Stimulated activated CD4-positive, alpha-beta T cell treated with anti-CD3 and anti-CD28 coated beads, Interleukin-4, amount 100 ng/mL, for 24 hours (primary cell): ENCODE measurements around the gene NIM1K.
"Not testable (repeated sequence)": the region's sequence is repeated elsewhere in the genome, so short reads cannot be mapped to it uniquely, and the experiment has no call there.

ENCODE experiments used
- DNase-seq: peaks from one replicate; pipeline ENCODE4 v3.0.0-alpha.2; 2020

Gene NIM1K

DNA sequence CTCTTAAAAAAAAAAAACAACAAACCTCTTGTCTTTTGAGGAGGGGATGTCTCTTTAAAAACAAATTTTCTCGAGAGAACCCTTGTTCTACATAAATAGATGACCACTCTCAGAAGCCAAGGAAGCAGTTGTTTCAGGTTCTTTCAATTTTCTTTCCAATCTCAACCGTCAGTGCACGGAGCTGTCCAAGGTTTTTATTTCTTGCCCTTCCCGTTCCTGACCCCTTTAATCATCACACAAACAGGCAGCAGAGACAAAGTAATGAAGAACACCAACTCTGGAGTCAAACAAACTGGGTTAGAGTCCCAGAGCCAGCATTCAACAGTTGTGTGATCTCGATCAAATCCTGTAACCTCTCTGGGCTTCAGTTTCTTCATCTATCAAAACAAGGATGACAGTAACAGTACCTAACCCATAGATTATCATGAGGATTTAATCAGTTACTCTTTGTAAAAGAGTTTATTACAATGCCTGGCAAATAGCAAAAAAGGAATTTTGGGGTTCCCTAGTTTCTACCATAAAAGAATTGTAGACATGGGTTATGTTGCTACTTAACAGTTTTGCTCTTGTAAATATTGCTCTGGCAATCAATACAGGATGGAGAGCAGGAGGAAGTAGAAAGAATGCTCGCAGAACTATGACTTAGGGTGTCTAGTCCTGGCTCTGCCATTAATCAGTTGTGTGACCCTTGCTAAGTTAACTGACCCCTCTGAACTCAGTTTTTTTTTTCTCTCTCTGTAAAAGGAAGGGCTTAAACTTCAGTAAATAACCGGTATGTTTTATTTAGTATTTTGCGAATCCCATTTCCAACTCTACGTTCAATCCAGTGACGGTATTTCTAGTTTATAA, 1.0 kb upstream of the NIM1K start:
- no peak for DNase-seq

DNA sequence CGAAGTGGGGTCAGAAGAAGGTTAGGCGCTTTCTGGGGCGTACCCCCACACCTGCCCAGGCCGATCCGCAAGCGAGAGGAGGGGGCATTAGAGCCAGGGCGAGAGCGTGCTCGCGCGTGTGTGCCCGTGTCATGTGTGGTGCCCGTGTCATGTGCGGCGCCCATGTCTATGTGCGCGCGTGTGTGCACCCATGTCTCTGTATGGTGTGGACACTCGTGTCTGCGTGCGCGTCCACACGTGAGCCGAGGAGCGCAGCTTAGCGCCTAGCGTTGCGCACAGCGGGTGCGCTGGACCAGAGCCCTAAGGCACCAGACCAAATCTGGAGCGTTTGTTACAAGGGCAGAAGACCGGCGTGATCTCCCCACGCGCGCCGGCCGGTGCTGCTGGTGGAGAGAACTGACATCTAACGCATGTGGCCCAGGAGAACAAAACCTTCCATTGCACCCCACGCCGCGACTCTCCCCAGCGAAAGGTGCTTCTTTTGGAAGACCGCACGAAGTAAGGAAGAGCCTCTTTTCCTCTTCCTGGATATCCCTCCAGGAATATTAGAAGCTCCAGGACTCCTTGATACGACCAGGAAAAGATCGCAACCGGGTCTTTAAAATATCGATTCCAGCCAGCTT, 644 bp downstream of the NIM1K start:
- peak; percentile 14 for DNase-seq

DNA sequence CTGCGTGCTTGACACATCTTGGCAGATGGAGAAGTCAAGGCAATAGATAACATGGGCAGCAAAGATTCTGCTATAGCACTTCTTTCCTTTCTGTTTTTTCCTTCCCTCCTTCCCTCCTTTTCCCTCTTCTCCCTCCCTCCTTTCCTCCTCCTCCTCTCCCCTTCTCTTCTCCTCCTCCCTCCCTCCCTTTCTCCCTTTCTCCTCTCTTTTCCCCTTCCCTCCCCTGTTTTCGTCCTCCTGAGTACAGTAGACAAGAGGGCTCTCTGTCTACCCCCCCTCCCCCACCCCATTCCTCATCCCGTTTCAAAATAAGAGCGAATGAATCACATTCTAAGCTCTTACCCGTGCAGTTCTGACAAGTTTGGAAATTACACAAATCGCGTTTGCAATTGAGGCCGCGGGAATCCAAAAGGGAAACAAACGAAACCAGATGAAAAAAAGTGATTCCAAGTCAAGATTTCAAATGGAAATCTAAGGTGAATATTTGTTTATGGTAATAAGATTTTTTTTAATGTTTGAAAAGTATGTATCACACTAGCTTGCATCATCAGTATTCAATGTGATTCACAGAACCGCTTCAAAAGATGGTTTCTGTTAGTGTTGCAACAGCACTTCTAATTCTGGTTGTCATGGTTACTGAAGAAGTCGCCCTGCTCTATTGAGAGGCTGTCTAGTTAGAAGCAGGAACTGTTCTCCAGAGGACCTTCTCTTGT, 1.3 kb downstream of the NIM1K start:
- peak; percentile 42 for DNase-seq

DNA sequence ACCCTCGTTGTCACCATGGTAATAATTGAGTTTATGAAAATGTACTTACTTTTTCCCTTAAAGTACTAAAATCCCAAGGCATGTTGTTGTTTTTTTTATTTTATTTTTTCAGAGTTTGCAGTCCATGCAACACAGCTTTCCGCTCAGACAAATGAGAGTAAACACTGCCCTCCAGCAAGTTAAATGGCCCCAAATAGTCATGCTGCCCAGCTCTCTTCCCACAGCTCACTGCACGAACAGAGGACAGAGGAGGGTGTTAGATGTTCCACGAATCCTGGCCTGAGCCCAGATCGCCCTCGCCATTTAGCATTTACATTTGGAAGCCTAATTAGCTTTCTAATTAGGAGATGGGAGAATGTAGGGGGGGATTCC, 1.9 kb downstream of the NIM1K start:
- no peak for DNase-seq

DNA sequence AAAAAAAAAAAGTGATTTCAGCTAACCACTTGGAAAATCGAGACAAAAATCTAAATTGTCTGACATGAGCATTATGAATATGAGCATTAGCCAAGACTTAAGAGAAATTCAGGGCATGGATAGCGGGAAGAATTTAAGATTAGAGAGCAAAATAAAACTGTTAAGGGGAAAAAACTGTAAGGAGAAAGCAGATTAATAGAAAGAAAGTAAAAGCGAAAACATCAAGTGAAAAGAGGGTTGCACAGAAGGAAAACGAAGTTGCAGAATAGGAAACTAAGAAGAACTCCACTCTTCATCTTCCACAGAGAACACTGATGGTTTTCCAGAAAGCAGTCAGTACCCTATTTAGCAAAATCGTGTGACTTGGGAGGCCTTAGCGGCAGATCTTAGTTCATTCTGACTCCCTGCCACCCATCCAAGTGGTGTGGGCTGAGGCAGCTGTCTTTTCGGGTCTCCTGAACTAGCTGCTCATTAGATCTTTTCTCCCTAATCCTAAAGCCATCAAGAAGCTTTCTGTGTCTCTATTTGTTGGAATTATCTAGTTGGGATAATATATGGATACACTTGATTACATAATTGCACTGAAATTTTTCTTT, 3.7 kb downstream of the NIM1K start:
- DNase-seq, result no peak

DNA sequence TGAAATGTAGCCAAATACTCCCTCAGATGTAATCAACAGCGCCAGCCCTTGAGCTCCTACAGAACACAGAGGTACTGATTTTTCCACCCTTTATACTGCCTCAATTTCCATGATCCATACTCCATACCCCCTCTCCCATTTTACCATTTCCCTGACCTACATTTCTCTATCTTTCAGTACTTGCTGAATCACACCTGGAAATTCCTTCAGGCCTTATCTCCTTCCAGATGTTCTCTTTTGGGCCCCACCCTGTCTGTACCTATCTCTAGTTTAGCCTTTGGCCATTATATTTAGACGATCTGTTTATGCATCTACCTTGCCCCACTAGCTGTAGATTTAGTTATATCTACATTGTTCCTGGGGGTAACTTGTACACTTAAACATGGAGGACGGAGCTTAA, 5.5 kb downstream of the NIM1K start:
- no peak for DNase-seq

DNA sequence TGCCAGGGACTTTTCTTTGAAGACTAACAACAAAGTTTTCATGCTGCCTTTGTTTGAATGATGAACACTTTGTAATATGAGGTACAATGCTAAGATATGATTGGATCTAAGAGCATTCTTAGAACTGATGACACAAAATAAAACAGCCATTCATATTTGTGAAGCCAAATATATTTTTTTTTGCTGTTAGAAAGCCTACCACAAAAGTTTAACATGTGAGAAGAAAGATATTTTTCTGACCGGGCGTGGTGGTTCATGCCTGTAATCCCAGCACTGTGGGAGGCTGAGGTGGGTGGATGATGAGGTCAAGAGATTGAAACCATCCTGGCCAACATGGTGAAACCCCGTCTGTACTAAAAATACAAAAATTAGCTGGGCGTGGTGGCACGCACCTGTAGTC, 9.4 kb downstream of the NIM1K start:
- DNase-seq, result not testable (repeated sequence)

DNA sequence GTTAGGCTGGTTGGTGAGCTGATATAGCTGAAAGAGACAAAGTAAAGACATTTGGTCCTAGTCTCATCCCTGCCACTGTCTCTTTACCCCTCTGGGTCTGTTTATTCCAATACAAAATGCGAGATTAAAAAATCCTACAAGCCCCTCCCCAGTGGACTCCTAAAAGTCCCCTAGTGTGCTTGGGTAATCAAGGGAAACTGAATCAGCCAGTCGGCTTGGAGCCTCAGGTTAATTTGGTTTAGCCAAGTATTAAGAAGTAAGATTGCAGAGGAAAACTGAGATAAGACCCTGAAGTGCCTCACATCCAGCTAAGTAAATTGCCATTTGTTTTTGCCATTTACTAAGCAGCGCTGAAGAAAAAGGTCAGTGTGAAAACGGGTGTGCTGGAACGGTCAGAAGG, 10.4 kb downstream of the NIM1K start:
- no peak for DNase-seq

DNA sequence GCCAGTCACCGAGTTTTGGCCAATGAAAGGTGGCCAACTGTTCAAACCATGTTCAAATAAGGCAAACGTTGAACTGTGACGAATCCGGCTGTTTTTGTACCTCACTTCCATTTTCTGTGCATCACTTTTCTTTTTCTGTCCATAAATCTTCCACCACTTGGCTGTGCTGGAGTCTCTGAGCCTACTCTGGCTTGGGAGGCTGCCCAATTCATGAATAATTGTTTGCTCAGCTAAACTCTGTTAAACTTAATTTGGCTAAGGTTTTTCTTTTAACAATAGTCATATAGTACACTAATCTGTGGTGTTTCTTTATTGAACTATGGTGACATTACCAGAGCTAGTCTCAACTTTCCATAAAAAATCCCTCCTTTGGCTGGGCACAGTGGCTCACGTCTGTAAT, 11.3 kb downstream of the NIM1K start:
- DNase-seq, result no peak

DNA sequence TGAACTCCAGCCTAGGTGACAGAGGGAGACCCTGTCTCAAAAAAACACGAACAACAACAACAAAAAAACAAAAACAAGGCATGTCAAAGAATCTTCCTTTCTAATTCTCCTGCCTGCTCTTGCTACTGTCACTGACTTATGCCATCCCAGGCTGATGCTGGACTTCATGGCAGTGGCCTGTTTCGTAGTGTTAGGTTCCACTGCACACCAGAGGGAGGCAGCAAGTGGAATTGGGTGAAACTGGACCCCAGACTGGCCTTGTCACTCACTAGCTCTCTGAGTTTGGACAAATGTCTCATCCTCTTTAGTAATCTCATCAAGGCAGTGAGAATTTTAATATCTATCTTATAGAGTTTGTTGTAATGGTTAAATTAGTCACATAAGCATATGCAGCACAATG, 12.9 kb downstream of the NIM1K start:
- DNase-seq, result no peak

DNA sequence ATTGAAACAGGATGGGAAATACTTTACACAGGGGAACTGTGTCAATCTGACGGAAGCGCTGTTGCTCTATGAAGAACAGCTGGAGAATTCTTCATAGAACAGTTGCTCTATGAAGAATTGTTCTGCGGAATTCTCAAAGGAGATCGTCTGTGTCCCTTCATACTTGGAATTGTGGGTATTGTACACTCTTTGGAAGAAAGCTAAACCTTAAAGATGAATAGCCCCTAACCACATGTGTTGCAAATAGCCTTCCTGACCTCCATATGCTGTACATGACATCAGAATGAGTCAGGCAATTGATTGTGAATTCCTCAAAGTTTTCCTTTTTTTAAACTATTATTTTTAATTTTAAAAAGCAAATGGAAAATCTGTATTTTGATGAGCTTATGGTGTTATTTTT, 15.6 kb downstream of the NIM1K start:
- DNase-seq, result no peak

DNA sequence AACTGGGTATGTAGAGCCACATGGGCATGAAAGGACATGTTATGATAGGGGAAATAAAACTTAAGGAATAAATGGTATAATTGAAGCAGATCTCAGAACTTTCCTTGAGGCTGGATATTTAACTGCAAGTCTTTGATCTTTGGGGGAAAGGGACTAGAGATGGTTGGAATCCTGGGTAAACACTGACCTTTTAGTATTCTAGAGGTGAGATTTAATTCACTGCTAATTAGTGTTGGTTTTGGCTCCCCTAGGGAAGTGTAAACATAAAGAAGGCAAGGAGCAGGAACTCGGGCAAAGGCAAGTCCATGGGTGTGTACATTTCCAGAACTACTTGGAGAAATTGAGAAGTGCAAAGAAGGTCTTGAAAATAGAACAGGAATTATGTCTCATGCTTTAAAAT, 16.6 kb downstream of the NIM1K start:
- DNase-seq, result no peak

DNA sequence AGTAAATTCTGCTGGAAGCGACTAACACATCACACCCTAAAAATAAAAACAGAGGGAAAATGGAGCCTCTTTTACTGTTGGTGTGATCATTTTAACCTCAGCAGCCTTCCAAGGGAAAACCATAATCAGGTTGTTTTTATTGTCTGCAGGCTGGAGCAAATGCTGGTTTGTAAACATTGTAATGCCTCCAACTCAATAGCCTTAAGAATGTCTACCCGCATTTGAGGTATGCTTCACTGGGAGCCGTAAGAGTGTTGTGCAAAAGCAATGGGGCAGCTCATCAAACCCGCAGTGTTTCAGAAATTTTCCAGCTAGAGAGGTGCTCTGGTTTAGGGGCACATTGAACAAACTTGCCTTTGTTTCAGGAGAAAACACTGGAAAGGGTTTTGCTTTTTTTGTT, 17.0 kb downstream of the NIM1K start:
- no peak for DNase-seq

DNA sequence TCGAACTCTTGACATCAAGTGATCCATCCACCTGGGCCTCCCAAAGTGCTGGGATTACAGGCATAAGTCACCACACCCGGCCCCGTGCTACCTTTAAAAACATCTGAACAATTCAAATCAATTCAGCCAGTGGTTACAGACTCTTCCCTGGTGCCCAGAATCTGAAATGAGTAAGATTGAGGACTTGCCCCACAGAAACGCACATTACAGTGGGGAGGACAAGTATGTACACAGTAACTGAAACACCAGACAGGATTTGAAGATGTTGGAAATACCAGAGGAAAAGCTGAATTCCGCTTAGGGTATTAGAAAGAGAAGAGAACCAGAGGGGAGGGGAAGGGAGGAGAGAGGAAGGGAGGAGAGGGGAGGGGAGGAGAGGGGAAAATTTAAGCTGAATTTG, 17.8 kb downstream of the NIM1K start:
- DNase-seq, result no peak

DNA sequence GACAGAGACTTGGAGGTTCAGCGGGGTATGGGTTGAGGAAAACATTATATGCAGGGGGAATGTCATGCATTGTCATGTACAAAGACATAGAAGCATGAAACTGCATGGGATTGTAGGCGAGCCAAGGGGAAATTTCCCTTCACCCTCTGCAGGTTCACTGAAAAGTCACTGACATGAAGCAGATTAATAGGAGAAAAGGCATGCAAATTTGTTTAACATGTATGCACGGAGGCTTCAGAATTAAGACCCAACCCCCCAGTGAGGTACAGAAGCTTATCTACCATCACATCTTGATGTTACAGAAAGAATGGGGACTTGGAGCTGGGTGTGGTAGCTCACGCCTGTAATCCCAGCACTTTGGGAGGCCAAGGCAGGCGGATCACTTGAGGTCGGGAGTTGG, 18.5 kb downstream of the NIM1K start:
- no peak for DNase-seq

DNA sequence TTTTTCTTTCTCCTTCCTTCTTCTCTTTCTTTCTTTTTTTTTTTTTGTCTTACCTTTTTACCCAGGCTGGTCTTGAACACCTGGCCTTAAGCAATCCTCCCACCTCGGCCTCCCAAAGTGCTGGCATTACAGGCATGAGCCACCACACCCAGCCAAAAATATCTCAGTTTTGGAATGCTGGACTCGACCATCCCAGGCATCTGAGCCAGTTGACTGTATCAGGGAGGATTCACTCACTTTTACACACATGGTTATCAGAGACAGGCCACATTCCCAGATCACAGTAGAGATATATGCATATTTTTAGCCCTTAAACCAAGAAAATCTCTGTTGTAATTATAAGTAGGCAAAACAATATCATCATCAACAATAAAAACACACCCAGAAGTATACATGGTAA, 21.9 kb downstream of the NIM1K start:
- no peak for DNase-seq

DNA sequence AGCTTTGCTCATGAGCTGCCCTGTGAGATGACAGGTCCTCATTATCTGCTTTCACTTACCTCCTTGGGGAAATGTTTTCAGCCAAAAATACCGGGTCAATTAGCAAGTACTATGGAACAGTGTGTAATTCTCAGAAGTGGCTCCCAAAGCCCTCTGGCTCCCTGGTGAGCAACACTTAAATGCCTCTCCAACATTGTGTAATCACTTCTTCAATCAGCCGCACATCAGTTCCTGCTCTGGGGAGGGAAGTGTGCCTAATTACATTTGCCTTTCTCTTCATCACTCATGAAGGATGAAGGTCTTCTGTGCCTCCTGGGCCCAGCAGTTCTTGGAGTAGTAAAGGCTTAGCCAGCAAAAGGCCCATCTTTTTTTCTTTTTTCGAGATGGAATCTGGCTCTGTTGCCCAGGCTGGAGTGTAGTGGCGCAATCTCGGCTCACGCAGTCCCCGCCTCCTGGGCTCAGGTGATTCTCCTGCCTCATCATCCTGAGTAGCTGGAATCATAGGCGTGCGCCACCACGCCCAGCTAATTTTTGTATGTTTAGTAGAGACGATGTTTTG, 23.1 kb downstream of the NIM1K start:
- no peak for DNase-seq

DNA sequence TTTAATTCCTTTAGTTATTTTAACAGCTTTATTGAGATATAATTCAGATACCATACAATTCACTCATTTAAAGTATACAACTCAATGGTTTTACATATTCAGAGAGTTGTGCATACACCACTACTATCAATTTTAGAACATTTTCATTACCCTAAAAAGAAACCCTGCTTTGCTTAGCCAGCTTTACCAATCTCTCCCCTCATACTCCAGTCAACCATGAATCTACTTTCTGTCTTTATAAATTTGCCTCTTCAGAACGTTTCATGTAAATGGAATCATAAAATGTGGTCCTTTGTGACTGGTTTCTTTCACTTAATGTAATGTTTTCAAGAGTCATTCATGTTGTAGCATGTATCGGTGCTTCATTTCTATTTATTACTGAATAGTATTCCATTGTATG, 24.9 kb downstream of the NIM1K start:
- no peak for DNase-seq

DNA sequence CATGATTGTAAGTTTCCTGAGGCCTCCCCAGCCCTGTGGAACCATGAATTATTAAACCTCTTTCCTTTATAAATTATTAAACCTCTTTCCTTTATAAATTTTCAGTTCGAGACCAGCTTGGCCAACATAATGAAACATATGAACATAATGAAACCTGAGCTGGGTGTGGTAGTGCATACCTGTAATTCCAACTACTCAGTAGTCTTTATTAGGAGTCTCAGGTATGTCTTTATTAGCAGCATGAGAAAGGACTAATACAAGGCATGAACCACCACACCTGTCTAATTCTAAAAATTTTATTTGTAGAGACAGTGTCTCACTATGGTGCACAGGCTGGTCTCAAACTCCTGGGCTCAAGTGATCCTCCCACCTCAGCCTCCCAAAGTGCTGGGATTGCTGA, 27.1 kb downstream of the NIM1K start:
- DNase-seq, result no peak

DNA sequence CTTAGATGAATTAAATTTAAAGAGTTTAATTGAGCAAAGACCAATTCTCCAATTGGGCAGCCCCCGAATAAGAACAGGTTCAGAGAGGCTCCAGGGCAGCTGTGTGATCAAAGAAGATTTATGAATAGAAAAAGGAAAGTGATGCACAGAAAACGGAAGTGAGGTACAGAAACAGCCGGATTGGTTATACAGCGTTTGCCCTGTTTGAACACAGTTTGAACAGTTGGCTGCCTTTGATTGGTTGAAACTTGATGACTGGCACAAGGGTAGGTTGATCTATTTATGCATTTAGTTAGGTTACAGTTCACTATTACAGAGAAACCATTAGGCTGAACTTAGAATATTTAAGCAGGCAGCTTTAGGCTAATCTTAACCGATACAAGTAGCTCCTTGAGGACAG, 29.5 kb downstream of the NIM1K start:
- DNase-seq, result no peak

DNA sequence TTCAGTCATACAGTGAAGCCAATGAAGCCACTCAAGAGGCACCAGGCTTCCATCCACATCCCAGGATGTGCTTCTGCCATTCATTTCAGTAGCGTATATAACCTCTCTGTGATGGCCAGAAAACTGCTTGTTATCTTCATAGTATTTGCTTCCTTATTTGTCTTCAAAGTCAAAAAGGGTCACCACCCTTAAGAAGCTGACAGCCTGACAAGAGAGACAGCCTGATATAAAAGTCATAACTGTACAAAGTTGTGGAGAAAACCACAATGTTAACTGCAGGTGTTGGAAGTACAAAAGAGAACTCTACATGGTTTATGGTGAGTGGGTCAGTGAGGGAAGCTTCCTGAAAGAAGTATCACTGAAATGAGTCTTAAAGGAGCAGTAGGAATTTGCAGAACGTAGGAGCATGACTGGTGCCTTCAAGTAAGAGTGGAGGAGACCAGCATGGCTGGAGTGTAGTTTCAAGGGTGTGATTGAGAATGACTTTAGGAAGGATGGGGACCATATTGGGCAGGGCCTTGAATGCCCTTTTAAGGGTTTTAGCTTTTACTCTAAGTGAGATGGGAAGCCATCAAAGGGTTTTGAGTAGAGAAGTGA, 33.7 kb downstream of the NIM1K start:
- no peak for DNase-seq

DNA sequence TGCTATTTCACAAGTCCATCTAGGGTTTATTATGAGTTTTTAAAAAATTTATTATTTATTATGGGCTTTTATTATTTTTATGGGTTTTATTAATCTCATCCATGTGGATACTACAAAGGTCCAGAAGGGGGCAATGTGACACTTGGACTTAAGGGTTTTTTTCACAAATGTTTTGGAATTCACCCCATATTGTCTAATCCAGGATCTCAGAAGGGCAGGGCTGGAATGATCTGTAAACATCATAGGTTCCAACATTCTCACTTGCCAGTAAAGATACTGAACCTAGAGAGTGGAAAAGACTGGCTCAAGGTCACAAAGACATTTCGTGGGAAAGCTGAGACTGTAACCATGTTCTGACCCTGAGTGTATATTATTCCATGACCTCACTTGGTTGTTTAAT, 35.6 kb downstream of the NIM1K start:
- no peak for DNase-seq

DNA sequence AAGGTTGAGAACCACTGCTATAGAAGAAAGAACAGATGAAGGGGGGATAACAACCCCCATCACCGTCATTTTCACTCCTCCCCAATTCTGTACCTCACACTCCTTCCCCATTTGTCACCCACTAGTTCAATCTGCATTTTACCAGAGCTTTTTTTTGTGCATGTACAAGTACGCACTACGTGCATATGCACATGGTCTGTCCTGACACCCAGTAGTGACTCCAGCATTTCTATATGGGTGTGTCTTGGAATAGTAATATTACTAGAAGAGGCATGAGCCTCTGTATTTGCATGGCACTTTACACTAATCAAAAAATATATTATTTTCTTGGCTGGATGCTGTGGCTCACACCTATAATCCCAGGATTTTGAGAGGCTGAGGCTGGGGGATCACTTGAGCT, 38.7 kb downstream of the NIM1K start:
- DNase-seq, result no peak
